Motor neuron (in vitro differentiated cells): ENCODE measurements around the gene MTF2. TPM values are rescaled to one million over a fixed set of nuclear protein-coding genes. Genes with fewer than 3 reads are reported as not detected.
A peak's percentile ranks its signal among the peaks of the same experiment; 100 is the strongest.

ENCODE experiments used
- ATAC-seq, 8 experiments: fragments of 200-7000 bp; cut with Tn5 transposase; replicated peaks in 6 of 8; 2 replicates each; pipeline ENCODE4 v1.8.0; 2021; ENCODE audit warnings: mild to moderate bottlenecking in 8 of 8, moderate library complexity in 8 of 8
- H3K27ac ChIP-seq, 2 donors: fragments of 250-450 bp; sonication (Bioruptor Pico); 2 replicates each; pipeline ENCODE4 v1.9.0; 2021; ENCODE audit warnings: antibody characterized with exemption in 2 of 2, mild to moderate bottlenecking in 2 of 2, moderate library complexity in 1 of 2
- H3K4me1 ChIP-seq, 2 donors: fragments of 250-450 bp; sonication (Bioruptor Pico); replicated peaks in 1 of 2; 2 replicates each; pipeline ENCODE4 v1.6.1; 2021; ENCODE audit warnings: antibody characterized with exemption in 2 of 2, mild to moderate bottlenecking in 2 of 2, moderate library complexity in 1 of 2
- H3K4me3 ChIP-seq, 5 donors: fragments of 250-450 bp; sonication (Bioruptor Pico); 2 replicates each; pipeline ENCODE4 v1.9.0; 2021; ENCODE audit warnings: antibody characterized with exemption in 5 of 5, mild to moderate bottlenecking in 5 of 5, moderate library complexity in 4 of 5
- WGBS, 10 experiments: fragments of 450-650 bp; shearing (Covaris generic); methylation state at CpG; one replicate each; pipeline ENCODE4 v1.0.0; 2022; 5-methylcytosine and 5-hydroxymethylcytosine counted together
- in situ Hi-C, 9 experiments: fragments of 400-800 bp; cut with MboI; loops; one replicate each; pipeline ENCODE4 v1.15.0; 2021; ENCODE audit warnings: low sequenced_read_pairs in 9 of 9, low pct_unique_long_range_greater_than_20kb in 2 of 9; ENCODE audit not compliant: unreplicated experiment in 9 of 9
- total RNA-seq, 8 experiments: library from RNA; unstranded; fragments of 300-600 nt; gene quantifications; 2 replicates each; pipeline versions ENCODE4 v1.2.3 to v1.2.4, GENCODE V29; 2022

The MTF2 gene
- total RNA-seq, 8 experiments from 2014 or later, result 12.7 to 180 (median 77.5) TPM

DNA sequence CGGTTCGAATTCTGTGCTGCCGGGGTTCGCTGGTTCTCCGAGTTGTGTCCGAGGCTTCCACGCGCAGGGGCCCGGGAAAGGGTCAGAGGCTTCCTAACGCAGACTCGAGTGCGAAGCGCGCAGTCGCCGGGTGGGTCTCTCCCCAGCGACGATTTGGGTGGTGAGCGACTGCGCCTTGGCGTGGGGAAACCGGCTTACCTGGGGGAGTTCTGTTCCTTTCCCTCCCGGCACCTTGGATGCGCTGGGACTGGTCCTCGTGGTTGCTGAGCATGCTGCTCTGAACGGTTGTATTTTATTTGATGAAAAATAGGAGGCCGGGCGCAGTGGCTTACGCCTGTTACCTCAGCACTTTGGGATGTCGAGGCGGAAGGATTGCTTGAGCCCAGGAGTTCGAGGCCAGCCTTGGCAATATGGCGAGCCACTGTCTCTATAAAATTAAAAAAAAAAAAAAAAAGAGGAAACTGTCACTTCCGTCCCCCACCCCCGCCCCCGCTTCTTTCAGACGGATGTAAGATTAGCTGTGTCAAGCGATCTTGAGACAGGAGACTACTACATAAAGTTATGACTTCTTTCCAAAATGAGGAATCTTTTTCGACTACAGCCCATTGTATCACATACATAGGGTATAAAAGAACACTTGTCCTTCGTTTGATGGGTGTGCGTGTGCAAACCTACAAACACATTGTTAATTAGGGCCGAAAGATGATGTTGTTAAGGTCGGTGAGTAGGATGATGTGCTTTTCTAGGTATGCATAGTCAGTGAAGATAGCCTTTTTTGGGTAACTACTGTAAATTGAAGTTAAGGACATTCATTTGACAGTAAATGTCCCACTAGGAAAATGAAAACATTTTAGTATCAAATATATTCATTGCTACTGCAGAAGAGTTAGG lies 101.9 kb downstream of the MTF2 start, which contains the start of gene CCDC18:
Gene CCDC18 (plus strand): TSS at position 2 of the 891 bp plus-strand sequence. CDS start 2,638 bp downstream, outside the sequence.
- 0 to 30% (median 3%) methylated on average over 2 to 40 of the region's 43 CpGs for WGBS, 10 experiments
- in situ Hi-C loops, result no loop called here
- peak within 1 kb of the TSS; percentile 55 to 82 (median 70) for H3K4me3 ChIP-seq
- peak in 3 of 8 experiments; percentile 5 to 10 (median 9) for ATAC-seq
- H3K4me1 ChIP-seq, result peaks cover 0 to 13% of the 10 kb centered on the region in 2 donors
- peak within 1 kb of the TSS; percentile 45 to 78 for H3K27ac ChIP-seq

DNA sequence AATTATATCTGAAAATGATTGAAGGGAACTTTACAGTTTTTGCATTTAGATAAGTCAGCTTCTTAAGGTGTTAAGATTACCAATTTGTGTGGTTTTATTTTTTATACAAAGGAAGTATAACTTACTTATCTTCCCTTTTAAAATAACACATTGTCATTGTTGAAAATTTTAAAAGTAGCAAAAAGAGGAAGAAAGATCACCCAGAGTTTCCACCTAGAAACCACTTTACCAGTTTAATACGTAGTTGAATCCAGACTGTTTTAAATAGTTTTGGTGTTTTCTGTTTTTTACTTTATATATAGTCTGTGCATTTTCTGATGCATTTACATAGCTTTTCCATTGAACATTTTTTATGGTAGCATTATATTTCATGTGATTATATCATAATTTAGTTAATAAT lies 107.6 kb downstream of the MTF2 start:
- Histone ChIP-seq H3K4me3 (no peak overlapping the region), H3K27ac (no peak overlapping the region), H3K4me1 (no peaks in the 10 kb centered on the region)
- in situ Hi-C loops, result no loop called here
- no peak for ATAC-seq
- WGBS, 10 experiments, result 83 to 100% (median 95%) methylated on average over 1 of the region's 1 CpG

Other genes starting within 250 kb of the MTF2 start
- 1,000 to 10,000 TPM; 1,889 to 7,232 (median 3,602) TPM for gene RPL5, start 247.2 kb upstream of the MTF2 start, total RNA-seq
- 10 to 100 TPM in 4 of 8 experiments, 1 to 10 TPM in 4; 7.1 to 22.5 (median 10.2) TPM for gene DIPK1A, start 117.8 kb upstream of the MTF2 start, total RNA-seq
- gene TMED5, start 101.1 kb downstream of the MTF2 start, total RNA-seq, result 10 to 100 TPM; 25.4 to 65.2 (median 49.7) TPM
- gene CCDC18, start 101.4 kb downstream of the MTF2 start, total RNA-seq, result 10 to 100 TPM in 5 of 8 experiments, 1 to 10 TPM in 3; 5.3 to 49.0 (median 14.5) TPM